Frontal cortex (tissue), 4 donors: Measurements from ENCODE around the gene PLPP1. TPM values are rescaled to one million over a fixed set of nuclear protein-coding genes. Genes with fewer than 3 reads are reported as not detected.

Source experiments
- DNase-seq, 2 donors: peaks; one replicate each; pipeline ENCODE4 v3.0.0; 2012; ENCODE audit warnings: low spot score in 2 of 2
- FAIRE-seq: peaks from 2 replicates; lab custom pipeline; 2012; peaks lifted over from hg19 to GRCh38; lab: Jason Lieb, UNC
- total RNA-seq: library from RNA; depleted of rRNA; stranded (reverse); fragments of >200 nt; gene quantifications from one replicate; pipeline ENCODE4 v1.2.3, GENCODE V29; 2014
- donor health status: control.
- donor health status: control.
- donor health status: control.

PLPP1 gene
- 25.7 TPM for total RNA-seq

GRCh38 chr5:55534436-55535198 lies at the start of gene PLPP1:
Gene PLPP1, minus strand, starts transcription at chr5:55534964. Its CDS starts 335 bp downstream, at chr5:55534629.
- FAIRE-seq (no peak), DNase-seq (peak; percentile 92 to 93)

GRCh38 chr5:55583578-55583977 lies 48.8 kb upstream of the PLPP1 start:
- FAIRE-seq (no peak), DNase-seq (no peak)

DNA sequence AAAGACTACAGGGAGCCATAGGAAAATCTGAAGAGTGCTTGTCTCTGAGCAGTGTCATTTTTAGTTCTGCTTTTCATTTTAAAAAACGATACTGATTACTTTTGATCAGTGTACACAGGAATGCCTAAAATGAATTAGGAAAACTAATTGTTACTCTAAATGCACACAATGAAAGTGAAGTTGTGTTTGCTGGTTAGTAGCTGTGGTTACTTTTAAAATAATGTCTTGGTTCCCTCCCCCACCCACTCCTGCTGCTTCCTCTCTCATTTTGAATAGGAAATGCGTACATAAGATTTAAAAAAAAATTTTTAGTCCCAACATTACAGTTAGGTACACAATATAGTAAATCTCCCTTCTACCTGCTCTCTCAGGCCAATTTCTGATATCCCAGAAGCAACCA lies 47.5 kb upstream of the PLPP1 start:
- no peak for DNase-seq
- no peak for FAIRE-seq

DNA sequence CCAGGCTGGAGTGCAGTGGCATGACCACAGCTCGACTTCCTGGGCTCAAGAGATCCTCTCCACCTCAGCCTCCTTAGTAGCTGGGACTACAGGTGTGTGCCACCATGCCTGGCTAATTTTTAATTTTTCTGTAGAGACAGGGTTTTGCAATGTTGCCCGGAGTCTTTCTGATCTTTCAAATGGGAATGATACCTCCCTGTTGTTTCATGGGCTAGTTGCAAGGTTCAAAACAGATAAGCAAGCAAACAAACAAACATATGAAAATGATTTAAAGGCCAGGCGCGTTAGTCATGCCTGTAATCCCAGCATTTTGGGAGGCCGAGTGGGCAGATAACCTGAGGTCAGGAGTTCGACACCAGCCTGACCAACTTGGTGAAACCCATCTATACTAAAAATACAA lies 45.3 kb upstream of the PLPP1 start:
- FAIRE-seq, result no peak
- DNase-seq, result no peak

DNA sequence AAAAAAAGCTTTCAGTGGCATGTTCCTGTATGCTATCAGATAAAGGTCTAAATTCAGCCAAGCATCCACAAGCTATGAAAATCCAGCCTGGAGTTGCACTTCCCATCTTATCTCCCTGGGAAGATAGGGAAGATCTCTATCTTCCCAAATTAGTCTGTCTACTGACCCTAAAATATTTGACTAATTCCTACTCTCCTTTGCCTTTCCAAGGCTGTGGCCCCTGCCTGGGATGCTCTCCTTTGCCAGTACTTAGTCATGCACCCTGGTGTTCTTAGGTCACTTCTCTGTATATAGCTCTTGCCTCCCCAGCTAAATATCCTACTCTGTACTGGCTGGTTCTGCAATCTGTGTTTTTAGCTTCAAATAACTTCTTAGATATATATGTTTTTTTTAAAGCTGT lies 44.0 kb upstream of the PLPP1 start:
- FAIRE-seq (no peak), DNase-seq (no peak)

GRCh38 chr5:55577353-55578060 lies 42.7 kb upstream of the PLPP1 start:
- no peak for DNase-seq

GRCh38 chr5:55576661-55577060 lies 41.9 kb upstream of the PLPP1 start:
- DNase-seq (no peak), FAIRE-seq (no peak)

More at GRCh38 chr5:55577353-55578060, 42.7 kb upstream of the PLPP1 start:
- no peak for FAIRE-seq

DNA sequence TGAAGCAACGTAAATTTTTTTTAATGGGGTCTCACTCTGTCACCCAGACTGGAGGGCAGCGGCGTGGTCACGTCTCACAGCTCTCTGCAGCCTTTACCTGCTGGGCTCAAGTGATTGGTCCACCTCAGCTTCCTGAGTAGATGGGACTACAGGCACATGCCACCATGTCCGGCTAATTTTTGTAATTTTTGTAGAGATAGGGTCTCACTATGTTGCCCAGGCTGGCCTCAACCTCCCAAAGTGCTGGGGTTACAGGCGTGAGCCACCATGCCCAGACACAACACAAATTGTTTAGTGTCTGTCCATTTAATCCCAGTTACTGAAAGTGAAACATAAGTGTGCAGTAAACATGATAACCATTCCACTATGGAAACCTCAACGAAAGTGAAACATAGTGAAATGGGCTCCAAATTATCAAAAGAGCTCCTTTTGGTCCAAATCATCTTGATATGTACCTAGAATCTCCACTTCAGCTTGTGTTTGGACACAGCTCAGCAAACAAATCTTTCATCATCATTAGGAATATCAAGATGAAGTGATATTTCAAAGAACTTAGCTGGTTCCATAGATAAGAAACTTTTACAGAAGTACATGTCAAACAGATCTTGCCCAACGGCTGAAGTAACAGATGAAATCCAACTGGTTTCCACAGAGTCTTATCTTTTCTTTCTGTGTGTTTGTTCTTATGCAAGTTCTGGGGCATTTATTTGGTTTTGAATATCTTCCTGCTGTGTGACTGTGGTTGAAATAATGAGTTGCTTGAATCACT lies 41.2 kb upstream of the PLPP1 start:
- DNase-seq (no peak), FAIRE-seq (no peak)

GRCh38 chr5:55572600-55572999 lies 37.8 kb upstream of the PLPP1 start:
- DNase-seq, result no peak
- FAIRE-seq, result no peak

GRCh38 chr5:55572020-55572419 lies 37.3 kb upstream of the PLPP1 start:
- no peak for FAIRE-seq

GRCh38 chr5:55570570-55570969 lies 35.8 kb upstream of the PLPP1 start:
- FAIRE-seq (no peak), DNase-seq (no peak)

More at GRCh38 chr5:55572020-55572419, 37.3 kb upstream of the PLPP1 start:
- DNase-seq, result no peak

GRCh38 chr5:55570026-55570425 lies 35.3 kb upstream of the PLPP1 start:
- FAIRE-seq (no peak), DNase-seq (no peak)

DNA sequence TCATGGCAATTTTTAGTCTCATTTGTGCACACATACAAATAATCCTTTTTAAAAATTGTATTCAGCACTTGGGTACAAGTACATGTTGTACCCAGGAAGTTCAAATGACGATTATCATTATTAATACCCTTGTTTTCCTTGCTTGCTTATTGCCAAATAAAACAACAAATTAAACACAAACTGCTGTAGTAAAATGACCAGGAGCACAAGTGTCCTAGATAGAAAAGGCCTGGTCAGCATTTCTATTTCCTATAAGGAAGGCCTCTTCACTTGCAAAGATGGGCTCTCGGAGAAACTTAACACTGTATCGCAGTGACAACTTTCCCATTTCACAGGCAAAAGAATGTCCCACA lies 34.7 kb upstream of the PLPP1 start:
- DNase-seq, result no peak
- FAIRE-seq, result no peak

- DNase-seq (no peak), FAIRE-seq (no peak)
These were observed 34.1 kb upstream of the PLPP1 start for GRCh38 chr5:55568654-55569512.

DNA sequence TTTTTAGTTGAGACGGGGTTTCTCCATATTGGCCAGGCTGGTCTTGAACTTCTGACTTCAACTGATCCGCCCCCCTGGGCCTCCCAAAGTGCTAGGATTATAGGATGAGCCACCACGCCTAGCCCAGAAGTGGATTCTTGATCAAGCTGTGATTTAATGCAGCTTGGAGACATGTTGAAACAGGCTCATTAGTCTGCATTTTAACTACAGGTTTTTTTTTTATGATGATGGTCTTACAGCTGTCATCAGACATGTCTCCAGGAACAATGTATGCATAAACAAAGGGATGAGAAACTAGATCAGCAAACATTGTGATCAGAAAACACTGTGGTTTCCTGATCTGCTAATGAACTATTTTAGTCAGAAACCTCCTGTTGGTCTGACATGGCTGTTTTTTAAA lies 30.0 kb upstream of the PLPP1 start:
- DNase-seq, result no peak
- no peak for FAIRE-seq

- DNase-seq (no peak), FAIRE-seq (no peak)
These were observed 23.7 kb upstream of the PLPP1 start for GRCh38 chr5:55558484-55558883.

DNA sequence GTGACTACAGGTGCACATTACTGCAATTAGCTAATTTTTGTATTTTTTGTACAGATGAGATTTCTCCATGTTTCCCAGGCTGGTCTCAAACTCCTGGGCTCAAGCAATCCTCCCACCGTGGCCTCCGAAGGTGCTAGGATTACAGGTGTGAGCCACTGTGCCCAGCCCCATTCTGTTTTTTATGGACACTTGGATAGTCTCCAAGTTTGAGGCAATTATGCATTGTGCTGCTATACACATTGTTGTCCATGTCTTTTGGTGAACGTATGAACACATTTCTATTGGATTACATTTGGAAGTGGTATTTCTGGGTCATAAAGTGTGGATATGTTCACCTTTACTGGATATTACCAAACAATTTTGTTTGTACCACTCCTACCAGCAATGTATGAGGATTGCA lies 22.4 kb upstream of the PLPP1 start:
- FAIRE-seq, result no peak

DNA sequence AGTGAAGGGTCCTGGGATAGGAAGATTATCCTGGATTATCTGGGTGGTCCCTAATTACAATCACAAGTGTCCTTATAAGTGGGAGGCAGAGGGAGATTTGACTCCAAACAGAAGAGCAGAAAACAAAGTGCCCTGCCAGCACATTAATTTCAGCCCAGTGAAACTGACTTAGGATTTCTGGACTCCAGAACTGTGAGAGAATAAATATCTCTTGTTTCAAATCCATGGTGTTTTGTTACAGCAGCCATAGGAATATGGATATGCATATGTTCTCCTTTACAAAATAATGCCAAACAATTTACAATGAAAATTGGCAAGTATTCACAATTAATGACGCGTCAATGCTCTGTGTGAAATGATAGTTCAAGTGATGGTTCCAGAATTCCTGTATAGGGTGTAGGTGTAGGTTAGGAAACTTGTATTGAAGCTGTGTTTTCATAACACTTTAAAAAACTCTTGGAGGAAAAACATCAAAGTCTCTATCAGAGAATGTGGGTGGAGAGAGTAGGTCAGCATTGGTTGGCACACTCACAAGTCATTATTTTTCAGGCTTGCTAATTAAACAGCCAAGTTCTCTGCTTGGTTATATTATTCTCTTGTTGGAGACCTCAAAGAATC lies 19.9 kb upstream of the PLPP1 start:
- FAIRE-seq, result no peak
- DNase-seq, result no peak

More for the DNA sequence above, 22.4 kb upstream of the PLPP1 start:
- DNase-seq, result no peak

- no peak for DNase-seq
- no peak for FAIRE-seq
These were observed 17.1 kb upstream of the PLPP1 start for GRCh38 chr5:55551904-55552303.
